Measurements from ENCODE around the gene PCDHGB5. TPM values are rescaled to one million over a fixed set of nuclear protein-coding genes. Genes with fewer than 3 reads are reported as not detected.
A peak's percentile ranks its signal among the peaks of the same experiment; 100 is the strongest.
"Not testable (repeated sequence)": the region's sequence is repeated elsewhere in the genome, so short reads cannot be mapped to it uniquely, and the experiment has no call there.

PCDHGB5 gene
- total RNA-seq, 1 donor from 2014 or later, result 19.6 TPM

GRCh38 chr5:141411575-141411974 is 13.8 kb downstream of the PCDHGB5 start:
- no peak for TF ChIP-seq CTCF (IDR thresholded peaks at IDR 0.05)
- H3K36me3 ChIP-seq, result peaks cover 0 to 6% of the 10 kb centered on the region in 2 donors
- peaks cover 95 to 100% of the 10 kb centered on the region in 2 donors for H3K9me3 ChIP-seq
- H3K4me1 ChIP-seq, result no peaks in the 10 kb centered on the region
- intact Hi-C loops (cut with DNase I), result no loop called here
- H3K27me3 ChIP-seq, result no peaks in the 10 kb centered on the region
- H3K4me3 ChIP-seq, result no peak overlapping the region
- H3K27ac ChIP-seq, result no peak overlapping the region
- DNase-seq (ENCODE audit: low spot score in 2 of 2), result no peak

- peak in 2 of 3 experiments; percentile 6 to 12 for TF ChIP-seq CTCF (IDR thresholded peaks at IDR 0.05)
- no peak within 1 kb of the TSS for H3K27ac ChIP-seq
- peaks cover 96 to 100% of the 10 kb centered on the region in 2 donors for H3K9me3 ChIP-seq
- no peaks in the 10 kb centered on the region for H3K27me3 ChIP-seq
- intact Hi-C loops (cut with DNase I), result no loop called here
- no peaks in the 10 kb centered on the region for H3K4me1 ChIP-seq
- peaks cover 0 to 6% of the 10 kb centered on the region in 2 donors for H3K36me3 ChIP-seq
- no peak for DNase-seq (ENCODE audit: low spot score in 2 of 2)
- H3K4me3 ChIP-seq, result peak within 1 kb of the TSS; percentile 14 to 30
Measured at GRCh38 chr5:141412854-141413539, 15.2 kb downstream of the PCDHGB5 start, which contains the start of gene PCDHGA10. Gene PCDHGA10, plus strand, starts transcription at chr5:141412987. Its CDS starts 189 bp downstream, at chr5:141413176.

- Histone ChIP-seq H3K9me3 (peaks cover 97 to 100% of the 10 kb centered on the region in 2 donors), H3K27ac (no peak overlapping the region), H3K4me1 (no peaks in the 10 kb centered on the region), H3K4me3 (peak overlapping the region; percentile 14 to 30), H3K27me3 (no peaks in the 10 kb centered on the region), H3K36me3 (peaks cover 0 to 6% of the 10 kb centered on the region in 2 donors)
- no peak for TF ChIP-seq CTCF (IDR thresholded peaks at IDR 0.05)
- DNase-seq (ENCODE audit: low spot score in 2 of 2), result no peak
- intact Hi-C loops (cut with DNase I), result no loop called here
Measured at GRCh38 chr5:141413540-141414069, 15.9 kb downstream of the PCDHGB5 start.

- not testable (repeated sequence) for H3K4me3 ChIP-seq, H3K27me3 ChIP-seq
- intact Hi-C loops (cut with DNase I), result loop anchor here (5.0 kb wide), 1 partner anchor 148 kb away; no protein-coding TSS in a partner anchor
Measured at GRCh38 chr5:141414548-141415274, 17.0 kb downstream of the PCDHGB5 start.

GRCh38 chr5:141415275-141415618 is 17.5 kb downstream of the PCDHGB5 start:
- peaks cover 97 to 100% of the 10 kb centered on the region in 2 donors for H3K9me3 ChIP-seq
- not testable (repeated sequence) for H3K4me1 ChIP-seq; DNase-seq (ENCODE audit: low spot score in 2 of 2); H3K36me3 ChIP-seq; H3K4me3 ChIP-seq; H3K27ac ChIP-seq; H3K27me3 ChIP-seq
- intact Hi-C loops (cut with DNase I), result loop anchor here (5.0 kb wide), 1 partner anchor 147 kb away; no protein-coding TSS in a partner anchor

More at GRCh38 chr5:141414548-141415274, 17.0 kb downstream of the PCDHGB5 start:
- H3K27ac ChIP-seq; H3K4me1 ChIP-seq; DNase-seq (ENCODE audit: low spot score in 2 of 2); H3K36me3 ChIP-seq: not testable (repeated sequence)
- peaks cover 97 to 100% of the 10 kb centered on the region in 2 donors for H3K9me3 ChIP-seq

- peak in 2 of 3 experiments; percentile 34 to 50 for TF ChIP-seq CTCF (IDR thresholded peaks at IDR 0.05)
- intact Hi-C loops (cut with DNase I), result loop anchor here (5.0 kb wide), 1 partner anchor 145 kb away; no protein-coding TSS in a partner anchor
- peak in 1 of 2 donors; percentile 84 for DNase-seq (ENCODE audit: low spot score in 2 of 2)
- H3K36me3 ChIP-seq, H3K4me1 ChIP-seq, H3K27me3 ChIP-seq, H3K27ac ChIP-seq: not testable (repeated sequence)
- peak within 1 kb of the TSS; percentile 40 to 54 for H3K4me3 ChIP-seq
- H3K9me3 ChIP-seq, result peaks cover 98 to 100% of the 10 kb centered on the region in 2 donors
Measured at GRCh38 chr5:141417494-141418172, 19.9 kb downstream of the PCDHGB5 start, which contains the start of gene PCDHGB7. Gene PCDHGB7, plus strand, starts transcription at chr5:141417677. Its CDS starts 183 bp downstream, at chr5:141417860.
